LNCaP clone FGC (cell line): ENCODE results near the gene LRRC49.

Experiments used
- DNase-seq: peaks from one replicate; pipeline ENCODE4 v3.0.0-alpha.2; 2011; ENCODE audit warnings: low read depth
- H3K4me3 ChIP-seq: 2 replicates; pipeline ENCODE4 v1.5.1; 2011; ENCODE audit warnings: mild to moderate bottlenecking, low read depth, low read length, control low read depth
- TF ChIP-seq, protein P1 (sequence below): IDR thresholded peaks from 2 replicates; pipeline ENCODE4 v1.5.1; 2012; ENCODE audit warnings: mild to moderate bottlenecking; ENCODE audit not compliant: control insufficient read depth, insufficient read depth; ENCODE audit errors: extremely low read depth

LRRC49 gene

DNA sequence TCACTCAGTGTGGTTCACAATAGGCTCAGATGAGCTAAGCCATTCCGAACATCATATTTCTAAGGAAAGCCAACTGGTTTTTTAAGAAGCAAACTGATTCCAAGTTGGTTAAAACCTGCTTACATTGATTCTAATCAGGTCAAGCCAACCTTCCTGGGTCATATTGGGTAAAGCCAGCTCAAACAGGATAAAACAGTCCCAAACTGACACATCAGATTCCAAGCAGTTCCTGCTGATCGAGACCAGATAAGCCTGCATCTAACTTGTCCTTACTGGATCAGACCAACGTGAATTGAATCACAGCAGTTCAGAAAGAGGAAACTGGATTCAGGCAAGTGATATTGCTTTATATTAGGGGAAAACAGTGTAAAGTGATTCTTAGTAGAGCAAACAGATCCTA lies 204.1 kb downstream of the LRRC49 start:
- TF ChIP-seq, protein P1, sequence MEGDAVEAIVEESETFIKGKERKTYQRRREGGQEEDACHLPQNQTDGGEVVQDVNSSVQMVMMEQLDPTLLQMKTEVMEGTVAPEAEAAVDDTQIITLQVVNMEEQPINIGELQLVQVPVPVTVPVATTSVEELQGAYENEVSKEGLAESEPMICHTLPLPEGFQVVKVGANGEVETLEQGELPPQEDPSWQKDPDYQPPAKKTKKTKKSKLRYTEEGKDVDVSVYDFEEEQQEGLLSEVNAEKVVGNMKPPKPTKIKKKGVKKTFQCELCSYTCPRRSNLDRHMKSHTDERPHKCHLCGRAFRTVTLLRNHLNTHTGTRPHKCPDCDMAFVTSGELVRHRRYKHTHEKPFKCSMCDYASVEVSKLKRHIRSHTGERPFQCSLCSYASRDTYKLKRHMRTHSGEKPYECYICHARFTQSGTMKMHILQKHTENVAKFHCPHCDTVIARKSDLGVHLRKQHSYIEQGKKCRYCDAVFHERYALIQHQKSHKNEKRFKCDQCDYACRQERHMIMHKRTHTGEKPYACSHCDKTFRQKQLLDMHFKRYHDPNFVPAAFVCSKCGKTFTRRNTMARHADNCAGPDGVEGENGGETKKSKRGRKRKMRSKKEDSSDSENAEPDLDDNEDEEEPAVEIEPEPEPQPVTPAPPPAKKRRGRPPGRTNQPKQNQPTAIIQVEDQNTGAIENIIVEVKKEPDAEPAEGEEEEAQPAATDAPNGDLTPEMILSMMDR = no peak
- DNase-seq = peak; percentile 92
- H3K4me3 ChIP-seq = no peak overlapping the region

DNA sequence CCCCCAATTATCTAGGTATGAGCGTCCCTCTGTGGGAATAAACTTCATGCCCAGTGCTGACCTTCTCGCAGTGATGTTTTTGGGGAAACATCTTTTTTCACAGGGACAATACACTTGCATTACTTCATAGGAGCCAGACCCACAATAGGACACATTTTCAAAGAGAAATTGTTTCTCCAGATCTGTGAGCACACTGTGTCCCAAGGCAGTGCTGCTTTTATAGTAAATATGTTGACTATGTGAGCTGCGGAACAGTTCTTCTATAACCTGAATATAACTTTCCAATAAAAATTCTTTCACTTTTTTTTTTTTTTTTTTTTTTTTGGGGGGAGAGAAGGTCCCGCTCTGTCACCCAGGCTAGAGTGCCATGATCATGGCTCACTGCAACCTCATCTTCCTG lies 205.3 kb downstream of the LRRC49 start:
- TF ChIP-seq, protein P1 = no peak
- no peak overlapping the region for H3K4me3 ChIP-seq
- DNase-seq = no peak

DNA sequence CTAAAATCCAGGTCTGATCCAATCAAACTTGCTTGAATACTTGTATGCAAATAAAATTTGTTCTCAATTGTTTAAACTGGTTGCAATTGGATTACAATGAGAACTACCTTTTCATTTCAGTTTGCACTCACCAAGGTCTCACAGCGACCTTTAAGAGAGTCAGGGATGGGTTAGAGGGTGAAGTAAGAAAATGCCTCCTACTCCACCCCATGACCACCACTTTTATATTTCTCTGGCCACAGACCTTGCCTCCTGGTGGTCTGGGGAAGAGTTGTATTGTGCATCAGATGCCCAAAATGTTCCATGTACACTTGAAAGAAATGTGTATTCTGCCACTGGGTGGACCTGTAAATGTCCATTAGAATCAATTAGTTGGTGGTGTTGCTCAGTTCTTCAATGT lies 206.3 kb downstream of the LRRC49 start:
- DNase-seq = no peak
- TF ChIP-seq, protein P1 = no peak
- no peak overlapping the region for H3K4me3 ChIP-seq
